ENCODE data around the gene CLIC6.
A peak's percentile ranks its signal among the peaks of the same experiment; 100 is the strongest.

Gene CLIC6

DNA sequence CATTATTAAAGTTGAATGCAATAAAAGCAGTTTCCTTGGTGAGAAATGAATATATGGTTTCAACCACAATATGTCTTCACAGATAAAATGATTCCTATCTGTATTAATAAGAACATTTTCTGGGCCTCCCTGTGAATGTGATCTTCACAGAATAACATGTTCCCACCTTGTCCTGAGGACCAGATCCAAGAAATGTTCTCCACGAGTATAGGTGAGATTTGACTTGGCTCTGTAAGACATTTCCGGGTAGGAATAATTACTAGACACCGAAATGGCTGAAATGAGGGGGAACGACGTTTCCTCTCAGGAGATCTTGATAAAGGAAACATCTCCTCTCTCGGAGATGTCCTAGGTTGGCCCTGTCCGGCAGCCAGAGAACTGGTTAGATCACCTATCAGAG is 61.4 kb downstream of the CLIC6 start:
- no peak for DNase-seq

DNA sequence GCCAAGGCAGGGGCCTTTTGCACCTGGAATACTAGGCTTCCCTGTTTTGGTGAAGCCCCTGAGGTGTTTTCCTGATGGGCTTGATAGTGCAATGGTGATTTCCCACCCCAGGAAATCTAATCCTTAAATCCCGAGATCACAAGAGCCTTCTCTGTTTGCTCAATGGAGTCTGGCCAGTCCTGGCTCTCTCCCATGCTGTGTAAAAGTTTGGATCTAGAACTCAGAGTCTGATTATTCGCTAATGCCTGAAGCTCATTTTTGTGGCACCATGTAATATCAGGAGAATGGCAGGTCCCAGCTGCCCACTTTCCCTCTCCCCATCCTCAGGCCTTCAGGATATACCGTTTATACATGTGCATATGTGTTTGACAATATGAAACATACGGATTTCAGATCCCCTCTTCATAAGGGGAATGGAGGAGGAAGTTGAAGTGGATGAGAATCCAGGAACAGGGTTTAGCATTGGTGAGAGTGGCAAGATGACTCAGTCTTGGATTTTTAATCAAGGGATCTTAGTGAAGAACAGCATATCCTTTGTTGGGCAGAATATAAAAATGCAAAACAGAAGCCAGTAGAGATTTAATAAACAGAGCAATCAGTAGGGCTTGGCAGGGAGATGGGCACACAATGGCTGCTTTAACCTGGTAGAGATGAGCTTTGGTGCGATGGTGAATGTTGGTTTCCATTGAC is 62.1 kb downstream of the CLIC6 start:
- DNase-seq = no peak

DNA sequence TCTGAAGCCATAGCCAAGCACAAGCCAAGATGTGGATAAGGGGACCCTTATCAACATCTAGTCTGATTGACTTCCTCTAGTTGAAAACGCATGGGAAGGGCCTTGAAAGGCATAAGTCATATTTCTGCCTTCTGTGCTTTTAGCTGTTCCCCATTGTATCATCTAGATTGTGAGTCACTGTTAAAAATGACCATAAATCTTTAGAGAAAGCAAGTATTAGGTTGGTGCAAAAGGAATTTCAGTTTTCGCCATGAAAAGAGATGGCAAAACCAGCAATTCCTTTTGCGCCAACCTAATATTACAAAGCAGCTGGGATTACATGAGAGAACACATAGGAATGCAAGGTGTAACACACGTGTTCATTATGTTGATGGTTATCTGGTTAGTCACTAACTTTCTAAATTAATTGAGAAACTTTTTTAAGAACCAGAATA is 63.6 kb downstream of the CLIC6 start:
- no peak for DNase-seq

DNA sequence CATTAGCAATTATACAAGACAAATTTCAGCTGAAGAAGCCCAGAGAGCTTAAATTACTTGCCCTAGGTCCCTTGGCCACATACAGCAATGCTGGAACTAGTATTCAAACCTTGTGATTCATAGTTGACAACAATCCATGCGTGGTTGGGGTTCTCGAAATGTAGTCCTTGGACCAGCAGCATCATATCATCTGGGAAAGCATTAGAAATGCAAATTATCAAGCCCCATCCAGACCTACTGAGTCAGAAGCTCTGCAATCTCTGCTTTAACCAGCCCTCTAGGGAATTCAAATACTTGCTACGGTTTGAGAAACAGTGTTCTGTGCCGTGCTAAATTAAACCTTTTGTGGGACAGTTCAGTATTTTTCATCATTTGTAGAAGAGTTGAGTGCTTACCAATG is 65.1 kb downstream of the CLIC6 start:
- no peak for DNase-seq

DNA sequence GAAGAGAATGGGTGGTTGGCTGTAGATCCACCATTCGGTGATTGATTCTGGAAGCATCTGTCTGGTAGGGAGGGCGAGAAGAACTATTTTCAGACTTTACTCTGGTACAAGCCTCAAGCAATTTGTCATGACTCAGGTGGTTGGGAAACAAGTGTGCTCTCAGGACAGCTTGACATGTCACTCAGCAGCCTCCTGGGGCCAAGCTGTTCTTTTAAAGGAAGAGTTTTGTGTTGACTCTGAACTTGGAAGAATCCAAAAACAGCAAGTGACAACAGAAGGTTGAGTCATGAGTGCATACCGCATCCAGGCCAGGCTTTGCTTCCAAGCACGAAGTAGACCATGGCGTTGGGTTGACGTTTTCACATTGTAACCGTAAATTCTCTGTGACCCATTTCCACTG is 65.9 kb downstream of the CLIC6 start:
- DNase-seq = no peak

DNA sequence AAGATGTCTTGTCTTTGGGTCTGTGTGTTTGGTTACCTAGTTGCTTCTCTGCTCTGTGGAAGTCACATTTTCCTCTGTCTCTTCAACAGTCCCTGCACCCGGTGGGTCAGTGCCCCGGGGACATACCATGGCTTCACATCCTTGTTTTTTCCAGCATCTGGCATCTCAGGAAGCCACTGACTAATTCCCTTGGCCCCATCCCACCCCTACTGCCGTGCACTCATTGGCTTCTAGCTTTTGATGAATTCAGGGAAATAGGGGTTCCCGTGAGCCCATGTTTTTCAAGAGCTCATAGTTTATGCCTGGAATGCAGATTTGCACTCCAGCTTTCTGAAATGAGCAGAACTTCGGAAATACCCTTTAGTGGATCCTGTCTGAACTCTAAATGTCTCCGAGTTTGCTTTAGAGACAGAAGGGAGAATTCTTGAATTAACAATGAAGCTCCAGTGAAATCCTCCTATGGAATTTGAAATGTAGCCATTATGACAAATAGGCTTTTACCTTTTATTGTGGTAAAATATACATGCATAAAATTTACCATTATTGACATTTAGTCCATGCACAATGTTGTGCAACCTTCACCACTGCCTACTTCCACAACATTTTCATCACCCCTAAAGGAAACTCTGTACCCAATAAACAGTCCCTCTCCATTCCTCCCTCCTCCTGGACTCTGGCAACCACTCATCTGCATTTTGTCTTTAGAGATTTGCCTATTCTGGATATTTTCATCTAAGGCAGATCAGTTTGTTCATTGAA is 67.5 kb downstream of the CLIC6 start:
- no peak for DNase-seq

DNA sequence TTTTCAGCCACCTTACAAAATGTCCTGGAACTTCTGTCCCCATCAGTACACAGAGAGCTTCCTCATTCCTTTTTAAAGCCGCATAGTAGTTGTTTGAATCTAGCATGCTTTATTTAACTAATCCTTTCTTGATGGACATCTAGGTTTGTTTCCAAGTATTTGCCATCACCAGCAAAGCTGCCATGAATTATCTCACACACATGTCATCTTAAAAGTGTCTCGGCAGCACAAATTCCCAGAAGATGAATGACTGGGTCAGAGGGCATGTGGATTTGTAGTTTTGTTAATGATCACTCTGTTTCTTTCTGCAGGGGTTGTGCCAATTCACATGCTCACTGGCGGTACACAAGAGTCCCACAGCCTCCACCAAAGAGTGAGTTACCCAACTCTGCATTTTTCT is 68.3 kb downstream of the CLIC6 start:
- no peak for DNase-seq

DNA sequence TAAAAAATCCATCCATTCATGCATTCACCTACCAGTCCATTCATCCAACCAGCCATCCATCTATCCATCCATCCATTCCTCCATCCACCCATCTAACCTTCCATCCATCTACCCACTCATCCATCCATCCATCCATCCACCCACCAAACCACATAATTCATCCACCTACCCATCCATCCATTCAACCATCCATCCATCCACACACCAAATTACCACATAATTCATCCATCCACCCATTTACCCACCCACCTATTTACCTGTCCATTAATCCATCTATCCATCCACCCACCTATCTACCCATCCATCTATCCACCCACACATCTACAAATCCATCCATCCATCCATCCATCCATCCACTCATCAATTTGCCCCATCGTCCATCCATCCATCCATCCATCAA is 71.4 kb downstream of the CLIC6 start:
- DNase-seq = no peak

DNA sequence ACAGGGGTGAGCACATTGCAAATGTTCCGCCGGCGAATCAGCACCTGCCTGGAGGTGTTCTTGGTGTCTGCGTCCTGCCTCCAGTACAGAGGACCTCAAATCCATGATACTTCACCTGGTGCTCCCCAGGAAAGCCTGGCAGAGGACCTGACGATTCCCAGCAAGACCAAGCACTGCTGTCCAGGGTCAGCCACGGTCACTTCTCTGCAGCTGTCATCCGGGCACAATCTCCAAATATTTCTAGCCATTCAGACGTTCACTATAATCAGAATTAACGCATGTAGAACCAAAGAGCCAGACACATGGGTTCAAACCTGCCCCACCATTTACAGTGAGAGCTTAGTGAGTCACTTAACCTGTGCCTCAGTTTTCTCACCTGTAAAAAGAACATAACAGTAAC is 74.5 kb downstream of the CLIC6 start:
- no peak for DNase-seq

DNA sequence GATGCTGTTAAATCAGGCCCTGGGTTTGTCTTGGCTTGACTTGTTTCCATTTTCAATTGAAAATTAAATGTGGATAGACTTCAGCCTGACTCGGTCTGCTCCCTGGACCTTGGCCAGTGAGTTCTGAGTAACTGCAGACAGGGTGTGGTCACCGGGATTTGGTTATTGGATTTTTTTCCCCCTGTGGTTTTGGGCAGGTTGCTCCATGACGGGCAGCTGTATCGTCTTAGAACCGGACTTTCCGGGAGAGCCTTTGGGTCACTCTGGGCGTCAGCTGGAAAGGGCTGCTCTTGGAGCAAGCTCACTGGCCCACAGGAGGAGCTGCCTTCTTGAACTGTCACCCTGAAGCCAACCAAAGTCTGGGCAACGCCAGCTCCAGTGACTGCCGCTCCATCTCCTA is 75.0 kb downstream of the CLIC6 start:
- no peak for DNase-seq

DNA sequence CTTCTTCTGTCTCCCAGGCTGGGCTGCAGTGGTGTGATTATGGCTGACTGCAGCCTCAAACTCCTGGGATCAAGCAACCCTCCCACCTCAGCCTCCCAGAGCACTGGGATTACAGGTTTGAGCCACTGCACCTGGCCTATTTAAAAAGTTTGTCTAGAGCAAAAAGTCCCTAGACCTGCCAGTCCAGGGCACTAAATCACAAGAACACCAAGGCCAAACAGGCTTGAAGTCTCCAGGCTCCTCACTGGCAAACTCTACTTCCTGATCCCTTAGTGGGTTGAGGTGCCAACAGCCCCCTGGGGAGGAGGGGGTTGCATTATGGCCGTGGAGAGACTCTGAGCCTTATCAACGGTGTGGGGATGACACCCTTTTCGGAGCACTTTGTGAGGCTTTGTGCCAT is 76.0 kb downstream of the CLIC6 start:
- DNase-seq = no peak

DNA sequence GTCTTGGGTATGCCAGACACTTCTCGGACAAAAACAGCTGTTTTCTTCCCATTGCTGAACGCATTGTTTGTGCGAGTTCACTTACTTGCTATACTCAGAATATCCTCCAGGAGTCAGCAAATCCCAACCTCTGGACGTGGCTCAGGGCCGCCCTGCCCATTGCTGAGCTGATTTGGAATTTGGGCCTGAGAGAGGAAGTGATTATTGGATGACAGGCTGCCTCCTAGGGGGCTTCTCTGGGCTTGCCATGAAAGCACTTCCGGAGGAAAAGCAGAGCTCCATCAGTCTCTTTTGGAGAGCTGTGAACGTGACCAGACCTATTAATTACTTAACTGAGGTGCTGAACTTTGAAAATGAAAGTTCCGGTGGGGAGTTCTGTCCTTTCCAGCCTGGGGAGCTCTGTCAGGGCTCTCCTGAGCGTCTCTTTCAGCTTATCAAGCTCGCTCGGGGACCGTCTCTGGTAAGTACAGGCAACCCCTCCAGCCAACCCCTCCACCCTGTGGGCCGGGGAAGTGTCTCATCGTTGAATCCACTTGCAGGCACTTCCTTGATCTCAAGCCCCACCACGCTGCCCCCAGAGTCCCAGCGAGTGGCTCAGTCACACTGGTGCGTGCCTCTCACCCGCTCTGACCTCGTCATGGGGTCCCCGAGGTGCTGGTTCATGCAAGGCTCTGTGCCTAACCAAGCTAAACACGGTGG is 76.9 kb downstream of the CLIC6 start:
- DNase-seq = peak; percentile 82 to 84

DNA sequence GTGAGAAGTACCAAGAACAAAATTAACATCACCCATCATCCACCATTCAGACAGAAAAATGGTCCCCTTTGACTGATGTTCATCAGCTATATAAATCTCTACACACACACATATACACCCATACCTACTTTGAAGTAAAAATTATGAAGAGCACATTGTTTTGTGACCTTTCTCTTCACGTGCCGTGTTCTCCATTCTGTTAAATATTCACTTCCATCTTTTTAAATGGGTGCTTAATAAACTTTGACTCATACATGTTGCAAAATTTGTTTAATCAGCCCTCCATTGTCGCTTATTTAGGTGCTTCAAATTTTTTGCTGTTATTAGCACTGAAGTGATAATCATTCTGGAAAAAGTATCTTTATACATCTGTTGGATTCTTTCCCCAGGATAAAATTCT is 80.1 kb downstream of the CLIC6 start:
- DNase-seq = no peak

DNA sequence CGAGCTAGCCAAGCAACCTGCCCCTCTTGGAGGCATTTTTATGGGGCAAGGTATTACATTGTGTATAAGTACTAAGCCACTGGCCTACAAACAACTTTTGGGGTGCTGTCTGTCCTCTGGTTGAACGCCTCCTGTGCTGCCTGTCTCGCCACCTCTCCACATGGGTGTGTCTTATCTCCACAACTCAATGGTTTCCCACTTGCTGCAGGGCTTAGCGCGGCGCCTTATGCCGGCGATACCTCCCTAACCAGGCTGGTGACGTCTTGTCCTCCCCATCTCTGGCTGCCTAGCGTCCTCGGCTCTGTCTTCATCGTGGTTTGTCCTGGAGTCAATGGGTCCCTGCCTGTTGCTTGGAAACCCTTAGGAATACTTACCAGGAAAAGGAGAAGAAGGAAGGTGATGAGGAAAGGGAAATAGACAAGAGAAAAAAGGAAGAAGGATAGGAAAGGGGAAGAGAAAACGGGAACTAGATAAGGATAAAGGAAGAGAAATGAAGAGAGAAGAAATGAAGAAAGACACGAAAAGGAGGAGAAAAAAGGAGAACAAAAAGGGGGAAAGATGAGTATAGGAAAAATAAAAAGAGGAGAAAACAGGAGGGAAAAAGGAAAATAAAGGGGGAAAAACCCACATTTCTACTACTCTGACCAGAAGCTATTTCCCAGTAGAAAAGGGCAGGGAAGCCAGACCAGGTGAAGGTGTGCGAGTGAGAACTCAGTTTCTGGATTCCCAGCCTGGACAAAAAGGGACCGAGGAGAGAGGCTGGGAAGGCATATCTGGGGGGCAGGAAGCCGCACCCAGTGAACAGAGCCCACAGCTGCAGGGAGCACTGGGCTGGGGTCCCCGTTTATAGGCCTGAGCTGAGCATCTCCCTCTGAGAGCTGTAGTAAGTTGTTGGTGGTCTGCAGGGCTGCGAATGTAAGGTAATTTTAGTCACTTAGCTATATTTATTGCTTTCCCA is 86.2 kb downstream of the CLIC6 start:
- no peak for DNase-seq

DNA sequence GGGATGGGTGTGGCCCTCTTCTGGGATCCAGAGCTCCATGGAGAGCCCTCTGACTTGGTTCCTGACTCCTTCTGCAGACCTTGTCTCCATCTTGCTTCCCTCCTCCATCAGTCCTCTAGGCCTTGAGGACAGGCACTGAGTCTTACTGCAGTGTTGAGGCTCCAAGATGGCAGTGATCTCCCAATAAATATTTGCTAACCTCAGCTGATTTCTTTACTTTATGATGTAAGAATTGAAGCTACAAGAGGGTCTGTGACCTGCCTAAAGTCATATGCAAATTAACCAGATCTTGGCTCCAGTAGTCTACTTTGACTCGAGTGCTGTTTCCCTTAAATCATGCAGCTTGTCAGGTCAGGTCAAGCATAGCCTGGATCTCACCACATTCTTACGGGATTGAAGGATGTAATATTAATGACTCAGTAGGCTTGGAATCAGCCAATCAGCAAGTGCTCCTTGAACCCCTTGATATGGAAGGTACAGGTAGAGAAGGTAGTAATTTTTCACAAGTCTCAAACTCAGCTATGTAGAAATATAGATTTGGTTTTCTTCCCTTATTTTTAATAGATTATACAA is 93.0 kb downstream of the CLIC6 start:
- DNase-seq = no peak

DNA sequence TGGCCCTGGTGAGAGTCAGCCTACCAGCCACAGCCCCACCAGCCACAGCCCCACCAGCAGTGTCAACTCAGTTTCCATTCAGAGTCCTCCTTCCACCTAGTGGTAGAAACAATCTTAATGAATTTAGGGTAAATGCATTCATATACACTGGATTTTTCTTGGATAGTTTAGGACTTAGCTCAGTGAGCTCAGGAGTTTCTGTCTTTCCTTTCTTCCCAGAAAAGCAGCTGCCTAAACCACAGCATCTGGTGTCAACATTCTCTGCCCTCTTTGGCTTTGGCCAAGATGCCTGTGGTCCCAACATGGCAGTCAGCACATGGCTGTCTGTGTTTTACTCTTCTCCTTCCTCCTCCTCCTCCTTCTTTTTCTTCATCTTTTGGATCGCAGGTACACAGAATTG is 94.0 kb downstream of the CLIC6 start:
- no peak for DNase-seq

DNA sequence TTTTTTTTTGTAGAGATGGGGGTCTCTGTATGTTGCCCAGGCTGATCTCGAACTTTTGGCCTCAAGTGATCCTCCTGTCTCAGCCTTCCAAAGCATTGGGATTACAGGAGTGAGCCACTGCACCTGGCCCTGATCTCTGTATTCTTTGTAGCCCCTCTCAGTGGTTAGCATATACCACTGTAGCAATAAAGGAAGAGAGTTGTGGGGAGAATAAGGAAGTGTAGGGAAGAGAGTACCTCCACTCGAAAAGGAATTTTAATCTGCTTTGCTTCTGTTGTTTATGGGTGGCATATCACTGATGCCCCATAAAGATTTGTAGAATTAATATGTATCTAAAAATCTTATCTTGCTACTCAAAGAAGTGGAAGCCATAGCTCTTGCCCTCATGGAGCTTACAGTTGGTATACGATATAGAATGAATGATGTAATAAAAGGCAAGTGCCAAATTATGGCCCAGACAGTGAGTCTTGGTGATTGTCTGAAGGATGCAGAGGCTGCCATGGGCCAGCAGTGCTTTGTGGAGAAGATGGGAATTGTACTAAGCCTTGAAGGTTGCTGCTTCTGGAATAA is 96.0 kb downstream of the CLIC6 start:
- DNase-seq = no peak

DNA sequence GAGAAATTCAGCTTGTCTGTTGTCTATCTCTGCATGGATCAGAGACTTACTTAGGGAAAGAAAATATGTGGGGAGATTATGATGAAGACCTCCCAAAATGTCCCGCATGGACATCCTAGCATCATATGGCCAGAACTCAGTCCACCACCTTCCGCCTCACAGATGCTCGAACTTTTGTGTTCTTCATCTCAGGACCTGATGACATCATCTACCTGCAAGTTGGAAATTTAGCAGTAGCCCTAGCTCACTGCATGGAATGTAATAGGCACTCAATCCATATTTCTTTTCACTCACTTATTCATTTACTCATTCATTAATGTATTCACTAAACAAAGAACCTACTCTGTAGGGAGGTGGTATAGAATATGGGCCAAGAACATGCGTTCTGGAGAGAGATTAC is 96.8 kb downstream of the CLIC6 start:
- DNase-seq = no peak

DNA sequence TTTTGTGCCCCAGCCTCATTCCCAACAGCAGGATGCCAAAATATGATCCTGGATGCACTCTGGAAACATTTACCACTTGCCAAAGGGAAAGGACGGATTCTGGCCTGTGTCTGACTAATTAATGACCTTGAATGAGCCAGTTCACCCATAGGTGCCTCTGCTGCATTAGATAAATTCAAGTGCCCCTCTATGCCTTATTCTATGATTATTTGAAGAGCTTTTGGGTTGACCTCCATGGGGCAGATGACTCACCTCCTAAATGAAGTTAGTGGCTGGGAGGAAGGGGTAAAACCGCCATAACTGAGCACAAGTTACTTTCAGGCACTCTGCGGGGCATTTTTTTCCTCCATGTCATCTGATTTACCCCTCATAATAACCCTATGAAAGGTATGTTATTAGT is 98.1 kb downstream of the CLIC6 start:
- DNase-seq = no peak

Measured in SHP77 (cell line).